Inferior parietal cortex (tissue), 1 donor: Measurements from ENCODE around the gene RDX.
"Not testable (repeated sequence)": the region's sequence is repeated elsewhere in the genome, so short reads cannot be mapped to it uniquely, and the experiment has no call there.

Experiments used
- DNase-seq: peaks from one replicate; pipeline ENCODE4 v3.0.0-alpha.2; 2016; ENCODE audit errors: extremely low spot score

RDX gene

DNA sequence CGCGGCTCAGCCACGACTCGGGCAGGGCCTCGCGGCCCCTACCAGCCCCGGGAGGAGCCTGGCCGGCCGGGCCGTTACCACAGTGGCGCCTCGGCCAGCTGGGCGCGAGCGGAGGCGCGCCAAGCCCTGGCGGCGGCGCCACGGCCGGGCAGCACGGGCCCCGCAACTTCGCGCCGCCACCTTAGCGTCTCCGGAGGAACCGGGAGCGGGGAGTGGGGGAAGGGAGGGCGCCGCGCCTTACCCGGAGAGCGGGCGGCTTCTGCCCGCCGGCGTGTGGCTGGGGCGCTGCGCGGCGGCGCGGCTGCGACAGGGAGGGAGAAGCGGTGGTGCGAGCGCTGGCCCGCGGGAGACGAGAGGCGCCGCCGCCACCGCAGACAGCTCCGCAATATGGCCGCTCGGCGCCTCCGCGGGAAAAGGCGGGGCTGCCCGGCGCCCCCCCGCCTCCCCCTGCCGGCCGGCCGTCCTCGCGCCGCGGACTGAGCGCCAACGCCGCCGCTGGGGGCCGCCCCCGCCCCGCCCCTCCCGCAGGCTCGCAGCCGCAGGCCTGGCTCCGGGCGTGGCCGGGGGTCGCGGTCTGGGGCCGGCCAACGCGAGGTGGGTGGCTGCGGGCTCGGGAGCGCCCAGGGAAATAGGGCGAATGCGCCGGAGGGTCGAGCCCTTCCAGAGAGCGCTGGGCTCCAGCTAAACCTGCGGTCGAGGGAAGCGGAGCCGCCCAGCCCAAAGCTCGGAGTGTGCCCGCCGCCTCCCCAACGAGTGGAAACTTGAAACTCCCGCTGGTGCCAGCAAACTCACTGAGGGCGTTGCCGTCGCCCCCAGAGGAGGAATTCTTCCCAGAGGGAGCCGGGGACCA lies at the start of gene RDX:
RDX (minus strand) TSS at position 389 of the 850 bp plus-strand sequence. CDS start 16,922 bp downstream, outside the sequence.
- DNase-seq, result peak; percentile 56

DNA sequence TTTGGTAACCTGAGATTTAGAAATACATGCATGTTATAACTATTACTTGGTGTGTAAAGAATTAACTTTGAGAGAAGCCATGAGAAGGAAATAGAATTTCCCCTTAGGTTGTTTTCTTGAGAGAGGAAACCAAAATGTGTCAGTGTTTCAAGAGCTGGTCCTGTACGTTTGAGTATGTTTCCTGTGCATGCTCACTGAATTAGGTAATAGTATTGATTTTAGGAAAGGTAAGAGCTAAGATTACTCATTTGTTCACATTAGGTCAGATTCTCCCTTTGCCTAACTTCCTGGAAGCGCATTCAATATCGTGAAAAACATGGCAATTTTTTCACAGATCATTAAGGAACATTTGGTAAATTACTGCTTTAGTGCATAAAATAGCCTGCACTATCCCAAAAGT lies 49.3 kb upstream of the RDX start:
- no peak for DNase-seq

DNA sequence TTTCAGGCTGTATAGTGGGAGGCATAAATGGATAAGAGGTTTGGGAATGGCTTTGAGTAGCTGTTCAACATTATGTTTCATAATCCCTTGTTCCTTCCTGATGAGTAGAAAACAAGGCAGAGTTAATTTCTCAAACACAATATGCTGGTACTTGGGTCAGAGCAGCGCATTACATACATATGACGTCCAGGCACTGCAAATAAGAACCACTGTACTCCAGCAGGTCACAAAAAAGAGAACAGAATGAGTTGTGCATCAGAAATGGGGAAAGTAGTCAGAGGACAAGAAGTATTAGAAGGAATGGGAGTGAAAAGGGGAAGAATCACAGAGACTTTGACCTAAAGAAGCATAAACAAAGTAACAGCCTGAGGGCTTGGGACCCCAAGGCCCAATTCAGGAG lies 44.0 kb upstream of the RDX start:
- DNase-seq, result no peak

DNA sequence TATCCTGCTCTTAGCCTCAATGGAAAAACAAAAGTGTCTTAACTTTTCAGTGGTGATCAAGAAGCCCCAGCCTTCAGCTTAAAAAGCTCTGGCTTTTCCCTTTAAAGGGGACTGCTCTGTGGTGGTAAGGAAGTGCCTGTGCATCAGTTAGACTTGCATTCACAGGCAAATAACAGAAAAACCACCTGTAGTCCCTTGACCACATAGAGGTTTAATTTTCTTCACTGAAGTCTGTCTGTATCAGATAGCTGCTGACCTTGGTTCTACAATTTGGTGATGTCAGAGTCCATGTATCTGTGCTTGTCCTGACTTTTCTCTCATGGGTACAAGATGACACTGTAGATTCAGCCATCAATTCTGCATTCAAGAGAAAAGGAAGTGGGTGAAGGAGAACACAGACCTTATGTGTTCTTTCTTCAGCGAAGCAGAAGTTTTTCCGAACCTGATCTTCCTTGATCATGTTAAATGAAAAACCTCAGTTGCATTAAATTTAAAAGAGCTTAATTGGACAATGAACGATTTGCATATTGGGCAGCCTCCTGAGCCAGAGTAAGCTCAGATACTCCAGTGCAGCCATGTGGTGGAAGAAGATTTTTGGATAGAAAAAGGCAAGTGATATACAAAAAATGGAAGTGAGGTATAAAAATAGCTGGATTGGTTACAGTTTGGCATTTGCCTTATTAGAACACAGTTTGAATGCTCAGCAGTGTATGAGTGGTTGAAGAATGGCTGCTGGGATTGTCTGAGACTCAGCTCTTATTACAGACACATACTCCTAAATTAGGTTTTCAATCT lies 43.2 kb upstream of the RDX start:
- no peak for DNase-seq

DNA sequence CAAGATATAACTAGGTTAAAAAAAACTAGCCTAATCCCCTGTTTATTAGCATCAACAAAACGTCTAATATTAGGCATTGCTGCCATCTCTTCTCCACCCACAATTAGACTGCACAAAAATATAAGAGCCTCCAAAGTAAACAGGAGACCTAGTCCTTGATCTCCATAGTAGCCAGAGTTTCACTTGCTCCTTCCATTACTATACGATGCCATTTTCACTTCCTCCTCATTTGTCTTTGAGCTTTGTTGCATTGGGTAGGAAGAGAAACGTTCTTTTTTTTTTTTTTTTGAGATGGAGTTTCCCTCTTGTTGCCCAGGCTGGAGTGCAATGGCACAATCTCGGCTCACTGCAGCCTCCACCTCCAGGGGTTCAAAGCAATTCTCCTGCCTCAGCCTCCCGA lies 42.3 kb upstream of the RDX start:
- DNase-seq, result no peak

DNA sequence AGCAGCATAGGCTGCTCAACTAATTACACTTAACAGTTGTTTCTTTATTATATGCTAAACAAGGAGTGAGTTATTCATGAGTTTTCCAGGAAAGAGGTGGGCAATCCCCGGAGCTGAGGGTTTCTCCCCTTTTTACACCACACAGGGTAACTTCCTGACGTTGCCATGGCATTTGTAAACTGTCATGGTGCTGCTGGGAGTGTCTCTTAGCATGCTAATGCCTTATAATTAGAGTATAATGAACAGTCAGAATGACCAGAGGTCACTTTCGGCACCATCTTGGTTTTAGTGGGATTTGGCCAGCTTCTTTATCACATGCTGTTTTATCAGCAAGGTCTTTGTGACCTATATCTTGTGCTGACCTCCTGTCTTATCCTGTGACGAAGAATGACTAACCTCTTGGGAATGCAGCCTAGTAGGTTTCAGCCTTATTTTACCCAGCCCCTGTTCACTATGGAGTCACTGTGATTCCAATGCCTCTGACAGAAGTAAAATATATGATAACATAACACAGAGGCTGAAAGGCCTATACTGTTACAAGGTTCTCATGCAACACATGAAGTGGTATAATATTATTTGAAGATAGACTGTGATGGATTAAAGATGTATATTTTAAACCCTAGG lies 41.3 kb upstream of the RDX start:
- DNase-seq, result no peak

DNA sequence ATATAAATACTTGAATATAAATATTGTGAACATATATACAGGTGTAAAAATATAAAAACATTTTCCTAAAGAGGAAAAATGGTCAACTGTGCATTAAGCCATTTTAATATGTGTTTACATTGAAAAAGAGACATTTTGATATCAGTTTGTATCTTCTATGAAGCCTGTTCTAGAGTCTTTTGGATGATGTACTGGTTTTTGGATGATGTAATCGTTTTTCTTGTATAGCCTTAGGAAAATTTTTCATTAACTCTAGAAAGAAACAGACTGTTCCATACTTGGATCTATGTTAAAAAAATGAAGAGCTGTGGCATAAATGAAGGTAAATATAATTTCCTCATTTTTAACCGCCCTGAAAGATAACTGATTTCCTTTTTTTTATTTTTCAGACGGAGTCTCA lies 39.6 kb upstream of the RDX start:
- no peak for DNase-seq

DNA sequence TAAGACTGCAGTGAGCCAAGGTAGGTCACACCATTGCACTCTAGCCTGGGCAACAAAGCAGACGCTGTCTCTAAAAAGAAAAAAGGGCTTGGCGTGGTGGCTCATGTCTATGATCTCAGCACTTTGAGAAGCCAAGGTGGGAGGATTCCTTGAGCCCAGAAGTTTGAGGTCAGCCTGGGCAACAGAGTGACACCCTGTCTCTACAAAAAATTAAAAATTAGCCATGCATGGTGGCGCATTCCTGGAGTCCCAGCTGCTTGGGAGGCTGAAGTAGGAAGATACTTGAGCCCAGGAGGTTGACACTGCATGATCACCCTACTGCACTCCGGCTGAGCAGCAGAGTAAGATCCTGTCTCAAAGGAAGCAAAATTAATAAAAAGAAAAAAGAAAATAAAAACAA lies 38.9 kb upstream of the RDX start:
- DNase-seq, result no peak

DNA sequence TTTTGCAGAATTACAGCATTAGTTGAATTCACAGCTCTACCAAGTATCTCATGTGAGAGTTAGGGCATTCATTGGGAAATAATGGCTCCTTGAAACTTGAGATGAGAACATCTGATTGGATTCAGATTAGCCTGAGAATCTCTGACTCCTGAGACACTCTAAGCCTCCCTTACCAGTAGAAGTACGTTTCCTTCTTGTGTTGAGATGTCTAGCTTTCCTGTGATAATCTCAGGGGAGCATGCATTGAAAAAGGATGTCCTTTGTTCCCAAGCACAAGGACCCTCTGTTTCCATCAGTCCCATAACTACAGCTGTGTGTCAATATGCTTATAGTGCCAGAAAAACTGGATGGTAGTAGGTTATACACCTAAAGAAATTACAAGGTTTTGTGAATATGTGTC lies 35.2 kb upstream of the RDX start:
- DNase-seq, result no peak

DNA sequence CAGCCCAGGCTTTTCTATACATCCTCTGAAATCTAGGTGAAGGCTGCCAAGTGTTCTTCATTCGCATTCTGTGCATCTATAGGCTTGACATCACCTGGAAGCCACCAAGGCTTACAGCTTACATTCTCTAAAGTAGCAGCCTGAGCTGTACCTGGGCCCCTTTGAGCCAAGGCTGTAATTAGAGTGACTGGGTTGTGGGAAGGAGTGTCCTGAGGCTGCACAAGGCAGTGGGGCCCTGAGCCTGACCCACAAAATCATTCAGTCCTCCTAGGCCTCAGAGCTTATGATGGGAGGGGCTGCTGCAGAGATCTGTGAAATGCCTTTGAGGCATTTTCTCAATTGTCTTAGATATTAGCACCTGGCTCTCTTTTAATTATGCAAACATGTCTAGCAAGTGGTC lies 33.0 kb upstream of the RDX start:
- no peak for DNase-seq

DNA sequence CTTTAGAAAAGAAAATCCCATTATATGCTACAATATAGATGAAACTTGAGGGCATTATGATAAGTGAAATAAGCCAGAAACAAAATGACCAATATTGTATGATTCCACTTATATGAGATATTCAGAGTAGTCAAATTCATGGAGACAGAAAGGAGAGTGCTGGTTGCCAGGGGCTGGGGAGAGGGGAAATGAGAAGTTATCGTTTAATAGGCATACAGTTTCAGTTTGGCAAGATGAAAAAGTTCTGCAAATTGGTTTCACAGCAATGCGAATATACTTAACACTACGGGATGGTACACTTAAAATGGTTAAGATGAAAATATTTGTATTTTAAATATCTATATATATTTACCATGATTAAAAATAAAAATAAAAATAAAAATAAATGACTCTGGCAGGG lies 31.1 kb upstream of the RDX start:
- no peak for DNase-seq

DNA sequence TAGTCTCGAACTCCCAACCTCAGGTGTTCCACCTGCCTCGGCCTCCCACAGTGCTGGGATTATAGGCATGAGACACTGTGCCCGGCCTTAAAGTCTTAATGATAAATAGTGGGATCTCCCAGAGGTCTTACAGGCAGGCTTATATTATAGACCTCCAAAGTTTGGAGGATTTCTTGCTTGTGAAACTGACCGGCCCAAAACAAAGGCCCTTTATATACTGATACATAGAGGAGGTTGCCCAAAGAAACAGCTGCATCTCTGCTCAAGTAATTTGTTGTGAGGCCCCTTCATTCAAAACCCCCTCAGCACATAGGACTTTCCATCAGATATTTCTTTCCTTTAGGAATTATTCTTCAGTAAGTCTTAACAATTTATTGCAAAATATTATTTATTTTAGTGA lies 27.4 kb upstream of the RDX start:
- no peak for DNase-seq

DNA sequence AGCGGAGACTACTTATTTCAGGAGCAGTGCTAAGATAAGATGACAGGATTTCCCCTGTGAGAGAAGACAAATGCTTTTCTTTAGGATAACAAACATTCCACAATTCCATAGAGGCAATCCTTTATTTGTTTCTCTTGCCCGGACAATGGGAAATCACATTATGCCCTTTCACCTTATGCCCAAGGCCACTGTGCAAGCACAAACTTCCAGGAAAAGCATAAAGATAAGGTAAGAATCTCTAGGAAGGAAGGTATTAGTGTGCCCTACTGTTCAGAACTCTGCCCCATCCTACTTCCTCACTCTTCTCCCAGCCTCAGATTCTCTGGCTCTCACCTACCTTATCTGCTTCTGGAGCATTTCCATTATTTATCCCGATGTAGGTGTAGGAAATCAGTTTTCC lies 23.1 kb upstream of the RDX start:
- no peak for DNase-seq

DNA sequence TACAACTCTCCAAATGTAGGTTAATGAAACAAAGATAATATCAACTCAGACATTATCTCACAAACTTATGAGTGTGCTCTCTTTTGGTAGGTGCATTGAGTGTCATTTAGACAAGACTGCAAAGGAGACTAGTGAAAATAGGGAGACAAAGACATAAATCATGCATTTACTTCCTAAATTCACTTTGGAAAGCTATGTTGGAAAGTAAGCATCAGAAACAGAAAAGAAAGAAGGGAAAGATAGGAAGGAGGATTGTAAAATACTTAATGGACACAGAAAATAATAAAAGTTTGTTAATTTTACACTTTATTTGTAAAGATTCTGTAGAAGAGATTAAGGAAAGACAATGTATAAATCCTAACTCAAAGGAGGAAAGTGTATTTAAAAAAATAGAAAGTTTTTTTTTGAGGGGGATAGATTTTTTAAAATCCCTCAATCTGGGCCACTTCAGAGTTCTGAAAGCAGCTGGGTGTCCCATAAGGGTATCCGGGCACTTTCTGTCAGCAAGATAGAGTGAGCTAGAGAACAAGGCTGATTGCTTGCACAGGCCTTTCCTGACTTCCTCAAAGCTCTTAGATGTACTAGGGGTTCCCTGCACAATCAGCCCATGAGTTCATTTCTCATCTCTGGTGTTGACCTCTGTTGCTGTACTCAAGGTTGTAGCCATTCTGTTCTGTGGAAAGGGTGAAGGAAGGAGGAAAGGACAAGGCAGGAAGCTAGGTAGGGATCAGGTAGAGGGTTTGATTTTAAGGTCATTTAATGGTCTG lies 22.4 kb upstream of the RDX start:
- no peak for DNase-seq

DNA sequence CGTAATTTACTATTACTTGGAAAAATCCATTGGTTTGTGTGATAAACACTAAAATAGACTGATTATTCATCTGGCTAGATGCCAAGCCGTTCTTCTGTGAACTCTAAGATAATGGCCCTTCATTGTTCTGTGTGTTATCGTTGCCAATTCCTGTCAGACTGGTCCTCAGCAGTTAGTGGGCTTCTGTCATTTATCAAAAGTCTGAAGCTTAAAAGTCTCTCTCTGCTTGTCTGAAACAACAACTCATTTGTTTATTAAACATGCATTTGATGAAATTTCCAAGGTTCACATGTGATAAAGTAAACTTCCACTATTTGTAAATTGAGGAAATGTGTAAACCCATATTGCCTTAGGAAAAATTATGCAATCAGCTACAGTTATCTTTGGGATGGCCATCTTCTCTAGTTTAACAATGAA lies 21.1 kb upstream of the RDX start:
- peak; percentile 86 for DNase-seq

DNA sequence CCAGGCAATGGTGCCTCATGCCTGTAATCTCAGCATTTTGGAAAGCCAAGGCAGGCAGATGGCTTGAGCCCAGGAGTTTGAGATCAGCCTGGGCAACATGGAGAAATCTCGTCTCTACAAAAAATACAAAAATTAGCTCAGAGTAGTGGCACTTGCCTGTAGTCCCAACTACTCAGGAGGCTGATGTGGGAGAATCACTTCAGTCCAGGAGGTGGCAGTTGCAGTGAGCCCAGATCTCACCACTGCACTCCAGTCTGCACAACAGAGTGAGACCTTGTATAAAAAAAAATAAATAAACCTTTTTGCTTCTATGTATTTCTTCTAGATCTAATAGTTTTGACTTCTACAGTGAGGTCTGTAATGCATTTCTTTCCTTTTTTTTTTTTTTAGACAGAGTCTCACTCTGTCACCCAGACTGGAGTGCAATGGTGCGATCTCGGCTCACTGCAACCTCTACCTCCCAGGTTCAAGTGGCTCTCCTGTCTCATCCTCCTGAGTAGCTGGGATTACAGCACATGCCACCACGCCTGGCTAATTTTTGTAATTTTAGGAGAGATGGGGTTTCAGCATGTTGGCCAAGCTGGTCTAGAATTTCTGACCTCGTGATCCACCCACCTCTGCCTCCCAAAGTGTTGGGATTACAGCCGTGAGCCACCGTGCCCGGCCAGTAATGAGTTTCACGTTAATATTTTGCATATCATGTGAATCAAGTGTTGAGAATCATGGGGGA lies 18.1 kb upstream of the RDX start:
- DNase-seq, result no peak

DNA sequence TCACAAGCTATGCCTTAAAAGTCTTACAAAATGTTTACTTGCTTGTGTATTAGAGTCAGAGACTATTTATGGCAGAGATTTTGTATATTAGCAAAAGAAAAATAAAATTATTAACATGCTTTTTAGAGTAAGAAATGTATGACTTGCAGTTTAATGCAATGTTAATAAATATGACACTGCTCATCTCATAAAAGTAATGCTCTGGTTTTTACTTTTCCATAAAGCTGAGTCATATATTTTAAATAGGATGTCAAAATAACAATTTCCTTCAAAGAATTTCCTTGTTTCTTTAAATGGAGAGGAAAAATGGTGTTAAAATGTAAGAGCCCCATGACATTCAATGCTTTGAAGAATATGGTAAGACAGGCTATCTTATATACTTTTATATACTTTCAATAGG lies 16.3 kb upstream of the RDX start:
- no peak for DNase-seq

DNA sequence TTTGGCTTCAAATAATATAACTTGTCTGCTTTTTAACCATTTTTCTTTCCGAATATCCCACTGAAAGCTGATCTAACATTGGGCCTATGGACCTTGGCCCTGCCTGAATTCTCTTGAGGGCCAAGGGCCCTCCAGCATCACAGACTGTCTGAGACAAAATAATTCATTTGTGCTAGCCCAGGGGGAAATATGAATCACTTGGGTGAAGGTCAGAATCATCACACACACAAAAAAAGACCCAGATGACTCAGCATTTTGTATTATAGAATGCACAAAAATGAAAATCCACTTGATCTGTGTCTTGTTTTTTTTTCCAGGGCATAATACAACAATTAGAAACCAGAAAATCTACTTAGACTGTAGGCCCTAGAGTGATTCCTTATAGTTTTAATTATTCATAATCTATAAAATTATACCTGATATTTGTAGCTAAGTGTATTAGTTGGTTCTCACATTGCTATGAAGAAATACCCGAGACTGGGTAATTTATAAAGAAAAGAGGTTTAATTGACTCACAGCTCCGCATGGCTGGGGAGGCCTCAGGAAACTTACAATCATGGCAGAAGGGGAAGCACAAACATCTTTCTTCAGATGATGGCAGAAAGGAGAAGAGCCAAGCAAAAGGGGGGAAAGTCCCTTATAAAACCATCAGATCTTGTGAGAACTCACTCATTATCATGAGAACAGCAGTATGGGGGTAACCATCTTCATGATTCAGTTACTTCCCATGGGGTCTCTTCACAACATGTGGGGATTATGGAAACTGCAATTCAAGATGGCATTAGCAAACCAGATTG lies 15.6 kb upstream of the RDX start:
- no peak for DNase-seq

DNA sequence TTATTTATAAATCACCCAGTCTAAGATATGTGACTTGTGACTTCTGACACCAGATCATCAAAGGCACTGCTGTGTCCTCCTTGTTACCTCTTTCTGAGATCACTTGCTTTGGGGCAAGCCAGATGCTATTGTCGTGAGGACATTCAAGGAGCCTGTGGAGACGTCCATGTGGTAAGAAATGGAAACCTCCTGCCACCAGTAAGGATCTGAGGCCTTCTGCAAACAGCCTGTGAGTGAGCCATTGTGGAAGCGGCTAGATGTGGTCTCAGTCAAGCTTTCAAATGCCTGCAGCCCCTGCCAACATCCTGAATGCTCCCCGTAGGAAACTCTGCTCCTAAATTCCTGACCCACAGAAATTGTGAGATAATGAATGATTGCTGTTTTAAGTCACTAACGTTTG lies 11.7 kb upstream of the RDX start:
- DNase-seq, result no peak

DNA sequence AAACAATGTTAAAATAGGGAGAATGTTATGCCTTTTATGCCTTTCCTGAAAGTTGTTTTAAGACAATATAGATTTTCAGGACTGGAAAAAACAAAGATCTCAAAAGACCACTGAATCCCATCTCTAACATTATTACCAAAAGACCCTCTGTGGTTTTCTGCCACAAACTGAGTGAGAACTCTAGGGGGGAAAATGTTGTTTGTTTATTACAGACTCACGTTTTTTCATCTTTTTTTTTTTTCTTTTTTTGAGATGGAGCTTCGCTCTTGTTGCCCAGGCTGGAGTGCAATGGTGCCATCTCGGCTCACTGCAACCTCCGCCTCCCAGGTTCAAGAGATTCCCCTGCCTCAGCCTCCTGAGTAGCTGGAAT lies 9.6 kb upstream of the RDX start:
- DNase-seq, result not testable (repeated sequence)
